Urothelium cell line (cell line): Measurements from ENCODE around the gene AMIGO3.

ENCODE experiments used
- DNase-seq: peaks from one replicate; pipeline ENCODE4 v3.0.0; 2011; ENCODE audit warnings: low spot score, mixed read lengths
- FAIRE-seq: peaks from 2 replicates; lab custom pipeline; 2011; peaks lifted over from hg19 to GRCh38; lab: Jason Lieb, UNC

AMIGO3 gene

DNA sequence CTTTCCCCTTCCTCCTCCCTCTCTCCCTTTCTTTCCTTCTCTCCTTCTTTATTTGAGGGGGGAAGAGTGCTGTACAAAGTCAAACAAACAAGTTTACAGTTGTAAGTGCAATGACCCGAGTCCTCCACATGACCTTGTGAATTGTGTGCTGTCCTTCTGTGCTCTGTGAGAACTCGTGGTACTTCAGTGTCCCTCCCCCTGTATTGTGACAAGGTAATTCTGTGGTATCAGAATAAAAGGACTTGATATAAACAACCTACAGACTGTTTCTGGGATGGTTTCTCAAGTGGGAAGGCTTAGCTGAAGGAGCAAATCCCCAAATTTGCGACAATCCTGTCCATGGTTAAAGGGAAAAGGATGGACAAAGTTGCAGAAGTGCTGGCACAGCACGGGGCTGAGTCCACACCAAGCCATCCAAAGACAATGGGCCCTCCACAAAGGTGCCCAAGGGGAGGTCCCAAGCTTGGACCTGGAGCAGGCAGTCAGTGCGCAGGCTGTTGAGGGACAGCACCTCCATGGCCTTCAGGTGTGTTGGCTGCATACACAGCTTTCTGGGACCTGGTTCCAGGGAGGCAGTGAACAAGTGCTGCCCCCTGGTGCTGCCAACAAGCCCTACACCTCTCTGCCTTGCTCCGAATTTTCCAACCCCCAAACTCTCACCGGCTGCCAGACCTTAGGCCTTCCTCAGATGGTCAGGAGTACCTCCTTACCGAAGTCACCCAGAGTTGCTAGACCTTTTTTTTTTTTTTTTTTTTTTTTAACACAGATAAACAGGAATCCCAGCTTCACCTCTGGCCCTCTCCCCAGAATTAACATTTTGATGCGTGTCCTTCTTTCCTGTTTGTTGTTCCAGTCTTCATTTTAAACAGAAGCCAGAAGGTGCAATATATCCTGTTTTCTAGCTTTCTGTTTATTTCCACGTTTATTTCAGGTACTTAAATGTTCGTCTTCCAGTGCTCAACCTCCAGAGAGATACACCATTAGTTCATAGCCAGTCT, 47.9 kb downstream of the AMIGO3 start:
- DNase-seq (peak; percentile 82), FAIRE-seq (peak; percentile 92)

DNA sequence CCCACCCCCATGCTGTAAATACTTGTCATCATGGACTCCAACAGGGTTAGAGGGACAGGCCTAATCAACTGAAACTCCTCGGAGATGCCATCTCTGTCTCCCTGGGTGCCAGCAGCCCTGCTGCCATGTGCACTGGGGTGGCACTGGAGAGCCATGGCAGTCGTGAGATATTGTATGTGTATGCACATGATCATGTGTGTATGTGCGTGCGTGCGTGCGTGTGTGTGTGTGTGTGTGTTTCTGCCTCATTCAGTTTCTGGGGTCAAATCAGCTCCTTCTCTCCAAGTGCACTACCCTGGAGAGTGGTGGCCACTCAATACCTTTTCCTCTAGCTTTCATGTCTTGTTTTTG, 48.6 kb downstream of the AMIGO3 start:
- no peak for DNase-seq
- no peak for FAIRE-seq

DNA sequence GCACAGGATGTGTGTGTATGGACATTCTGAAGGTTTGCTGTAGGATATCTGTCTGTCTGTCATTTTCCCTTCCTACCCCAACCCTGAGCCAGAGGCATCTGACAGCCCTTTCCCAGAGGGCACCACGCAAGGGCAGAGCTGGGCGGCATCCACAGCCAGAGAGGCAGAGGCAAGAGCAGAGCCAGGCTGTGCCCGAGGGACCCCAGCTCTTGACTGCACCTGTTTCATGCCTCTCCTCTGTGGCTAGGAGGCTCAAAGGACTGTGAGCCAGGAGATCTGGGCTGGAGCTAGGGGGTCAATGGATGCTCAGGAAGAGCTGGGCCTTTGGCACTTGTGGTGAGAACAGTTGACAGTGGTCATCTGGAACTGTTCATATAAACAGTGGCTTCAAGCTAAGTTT, 50.1 kb downstream of the AMIGO3 start:
- FAIRE-seq: no peak
- no peak for DNase-seq

DNA sequence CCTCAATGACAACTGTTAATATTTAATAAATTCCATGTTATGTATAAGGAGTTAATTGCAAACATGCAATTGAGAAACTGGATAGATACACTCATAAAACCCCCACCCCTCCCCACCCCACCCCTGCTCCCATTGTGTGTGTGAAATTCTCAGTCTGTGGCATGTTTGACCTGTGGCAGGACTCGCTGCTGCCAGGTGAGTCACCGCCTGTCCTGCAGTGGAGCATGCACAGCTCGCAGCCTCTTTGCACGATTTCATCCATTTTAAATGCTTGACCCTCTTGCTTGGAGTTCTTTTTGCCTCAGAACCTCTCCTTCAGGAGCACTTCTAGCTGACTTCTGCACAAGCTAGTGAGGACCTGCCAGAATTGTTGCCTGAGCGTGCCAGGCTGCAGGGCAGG, 50.6 kb downstream of the AMIGO3 start:
- peak; percentile 61 for DNase-seq

DNA sequence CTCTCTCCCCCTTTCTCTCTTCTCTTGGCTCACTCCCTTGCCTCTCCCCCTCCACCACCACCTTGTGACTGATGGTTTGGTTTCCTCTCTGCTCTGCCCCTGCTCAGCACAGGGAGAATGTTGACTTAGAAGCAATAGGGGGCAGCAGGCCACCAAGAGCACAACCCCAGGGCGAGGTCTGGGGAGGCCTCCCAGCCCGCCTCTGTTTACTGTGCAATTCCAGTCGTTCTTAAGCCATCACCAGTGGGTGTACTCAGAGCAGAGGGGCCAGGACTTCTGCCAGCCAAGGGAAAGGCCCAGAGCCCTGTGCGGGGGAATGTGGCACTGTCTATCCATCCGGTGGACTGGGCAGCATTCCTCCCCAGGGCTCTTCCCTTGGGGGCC, 51.1 kb downstream of the AMIGO3 start:
- FAIRE-seq (peak; percentile 61), DNase-seq (peak; percentile 40)

More for the DNA sequence above, 50.6 kb downstream of the AMIGO3 start:
- FAIRE-seq: peak; percentile 52

DNA sequence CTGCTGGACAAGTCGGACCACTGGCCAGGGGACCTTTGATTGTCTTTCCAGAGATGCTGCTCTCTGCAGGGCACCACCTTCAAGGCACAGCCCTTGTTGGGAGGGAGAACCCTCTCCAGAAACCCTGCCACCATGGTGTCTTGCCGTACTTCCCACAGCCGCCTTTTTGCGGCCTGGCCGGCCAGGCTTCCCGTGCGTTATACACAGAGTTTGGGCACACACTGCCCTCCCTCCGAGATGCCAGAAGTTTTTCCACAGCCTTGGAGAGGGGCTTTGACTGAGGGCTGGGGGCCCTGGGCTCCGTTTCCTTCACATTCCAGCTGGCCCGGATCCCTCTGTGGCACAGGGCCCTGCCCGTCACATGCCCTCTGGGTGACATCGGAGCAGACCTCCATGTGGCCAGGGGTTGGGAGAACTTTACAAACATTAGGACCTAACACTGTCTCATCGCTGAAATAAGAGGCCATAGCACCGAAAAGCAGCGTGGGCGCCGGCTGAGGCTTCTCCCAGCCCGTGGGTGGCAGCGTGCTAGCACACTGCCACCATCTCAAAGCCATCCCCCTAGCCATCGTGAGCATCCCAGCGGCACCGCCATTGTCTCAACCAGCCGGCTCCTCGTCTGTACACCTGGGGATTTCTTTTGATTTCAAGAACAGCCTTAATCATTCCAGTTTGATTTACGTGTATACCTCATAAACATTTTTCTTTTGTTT, 51.6 kb downstream of the AMIGO3 start:
- FAIRE-seq: no peak
- DNase-seq: no peak
